ENCODE measurements around the gene CCDC127.
A peak's percentile ranks its signal among the peaks of the same experiment; 100 is the strongest.
"Not testable (repeated sequence)": the region's sequence is repeated elsewhere in the genome, so short reads cannot be mapped to it uniquely, and the experiment has no call there.

The CCDC127 gene

DNA sequence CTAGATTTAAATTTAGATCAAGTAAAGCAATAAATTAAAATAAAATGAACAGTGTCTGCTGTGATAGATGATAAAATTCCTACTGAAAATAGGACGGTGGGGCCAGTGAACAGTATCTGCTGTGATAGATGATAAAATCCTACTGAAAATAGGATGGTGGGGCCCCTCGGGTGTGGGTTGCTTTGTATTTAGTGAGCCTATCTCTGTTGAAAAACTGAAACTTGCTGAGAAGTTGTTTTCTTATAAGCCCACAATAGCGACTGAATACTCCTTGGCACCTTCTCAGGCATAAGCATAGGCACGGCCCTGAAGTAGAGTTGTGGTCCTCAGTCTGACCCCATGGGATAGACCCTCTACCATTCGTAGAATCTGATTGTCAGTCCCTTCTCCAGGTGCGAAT is 5.8 kb upstream of the CCDC127 start:
- no peak for DNase-seq (ENCODE audit: extremely low read depth, insufficient read length)
- H3K36me3 ChIP-seq (ENCODE audit: control insufficient read depth, insufficient read depth, low read length) = peaks cover 17% of the 10 kb centered on the region
- no peaks in the 10 kb centered on the region for H3K27me3 ChIP-seq (replicated peaks; ENCODE audit: control insufficient read depth, insufficient read depth, low read length)
- no peak overlapping the region for H3K4me3 ChIP-seq (replicated peaks; ENCODE audit: low read depth, low read length)
- TF ChIP-seq, protein P1, sequence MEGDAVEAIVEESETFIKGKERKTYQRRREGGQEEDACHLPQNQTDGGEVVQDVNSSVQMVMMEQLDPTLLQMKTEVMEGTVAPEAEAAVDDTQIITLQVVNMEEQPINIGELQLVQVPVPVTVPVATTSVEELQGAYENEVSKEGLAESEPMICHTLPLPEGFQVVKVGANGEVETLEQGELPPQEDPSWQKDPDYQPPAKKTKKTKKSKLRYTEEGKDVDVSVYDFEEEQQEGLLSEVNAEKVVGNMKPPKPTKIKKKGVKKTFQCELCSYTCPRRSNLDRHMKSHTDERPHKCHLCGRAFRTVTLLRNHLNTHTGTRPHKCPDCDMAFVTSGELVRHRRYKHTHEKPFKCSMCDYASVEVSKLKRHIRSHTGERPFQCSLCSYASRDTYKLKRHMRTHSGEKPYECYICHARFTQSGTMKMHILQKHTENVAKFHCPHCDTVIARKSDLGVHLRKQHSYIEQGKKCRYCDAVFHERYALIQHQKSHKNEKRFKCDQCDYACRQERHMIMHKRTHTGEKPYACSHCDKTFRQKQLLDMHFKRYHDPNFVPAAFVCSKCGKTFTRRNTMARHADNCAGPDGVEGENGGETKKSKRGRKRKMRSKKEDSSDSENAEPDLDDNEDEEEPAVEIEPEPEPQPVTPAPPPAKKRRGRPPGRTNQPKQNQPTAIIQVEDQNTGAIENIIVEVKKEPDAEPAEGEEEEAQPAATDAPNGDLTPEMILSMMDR (IDR thresholded peaks at IDR 0.05; ENCODE audit: insufficient read depth, low read length, poor library complexity, severe bottlenecking) = no peak

DNA sequence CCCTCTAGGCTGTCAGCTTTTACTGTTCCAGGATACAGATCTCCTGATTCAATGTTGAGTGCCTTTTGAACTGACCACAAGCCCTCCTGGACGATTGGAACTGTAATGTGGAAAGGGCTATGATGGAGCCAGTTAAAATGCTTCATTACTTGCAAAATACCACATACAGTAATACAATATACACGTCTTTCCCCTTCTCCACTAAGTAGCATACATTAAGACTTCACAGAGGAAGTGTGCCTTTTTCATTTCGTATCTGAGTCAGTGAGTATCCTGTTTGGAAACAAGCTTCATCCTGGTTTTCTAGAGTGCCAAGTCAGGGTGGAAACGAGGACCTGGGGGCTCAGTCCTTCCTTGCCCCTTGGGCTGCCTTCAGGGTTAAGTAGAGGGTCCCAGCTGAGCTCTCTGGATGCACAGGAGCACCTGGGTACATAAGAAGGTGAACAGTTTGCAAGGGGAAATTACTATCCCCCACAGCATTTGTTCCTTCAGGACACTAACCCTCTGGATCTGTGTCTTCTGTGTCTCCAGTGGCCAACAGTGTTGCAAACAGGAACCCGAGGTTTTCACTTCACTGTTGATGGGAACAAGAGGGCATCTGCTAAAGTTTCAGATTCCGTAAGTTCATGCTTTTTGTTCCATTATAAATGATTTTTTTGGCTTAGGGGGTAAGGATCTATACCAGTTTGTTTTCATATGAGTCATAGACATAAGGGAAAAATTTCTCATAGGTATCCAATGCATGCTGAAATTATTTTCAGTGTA is 5.2 kb upstream of the CCDC127 start:
- not testable (repeated sequence) for H3K4me3 ChIP-seq (replicated peaks; ENCODE audit: low read depth, low read length); H3K27me3 ChIP-seq (replicated peaks; ENCODE audit: control insufficient read depth, insufficient read depth, low read length); DNase-seq (ENCODE audit: extremely low read depth, insufficient read length)
- H3K36me3 ChIP-seq (ENCODE audit: control insufficient read depth, insufficient read depth, low read length) = peaks cover 17% of the 10 kb centered on the region

DNA sequence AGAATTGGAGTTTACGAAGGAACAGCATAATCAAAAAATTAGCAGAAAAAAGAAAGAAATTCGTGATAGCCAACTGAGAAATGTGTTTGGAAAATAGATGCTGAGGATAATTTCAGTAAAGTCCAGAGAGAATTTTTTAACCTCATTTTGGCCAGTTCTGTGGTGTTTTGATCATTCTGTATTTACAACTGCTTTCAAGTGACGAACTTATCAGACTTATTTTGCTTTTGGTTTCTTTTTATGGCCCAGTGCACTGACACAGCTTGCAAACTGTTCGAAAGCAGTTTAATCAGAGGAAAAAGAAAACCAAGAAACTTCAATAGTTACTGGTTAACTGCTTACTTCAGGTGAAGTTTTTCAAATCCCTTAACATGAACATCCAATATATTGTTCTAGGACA is 2.0 kb upstream of the CCDC127 start:
- Histone ChIP-seq H3K36me3 (ENCODE audit: control insufficient read depth, insufficient read depth, low read length) (peaks cover 4% of the 10 kb centered on the region), H3K4me3 (replicated peaks; ENCODE audit: low read depth, low read length) (peak overlapping the region; percentile 92)
- no peak for DNase-seq (ENCODE audit: extremely low read depth, insufficient read length)

DNA sequence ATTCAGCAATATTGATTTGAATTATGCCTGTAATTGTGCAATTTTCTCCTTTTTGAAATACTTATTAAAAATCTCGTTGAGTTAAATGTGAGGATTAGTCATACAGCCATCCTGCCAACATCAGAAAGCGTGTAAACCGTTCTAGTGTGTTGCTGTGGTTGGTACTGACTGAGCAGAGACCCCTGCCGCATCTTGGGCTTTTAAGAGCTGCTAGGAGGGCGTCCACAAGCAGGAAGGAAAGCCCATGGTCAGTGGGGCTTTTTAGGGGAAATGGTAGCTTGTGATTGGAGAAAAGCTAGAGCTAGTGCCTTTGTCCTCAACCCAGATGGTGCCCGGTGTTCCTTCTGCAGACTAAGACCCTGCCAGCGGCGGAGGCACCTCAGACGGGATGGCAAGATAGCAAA is 1.5 kb upstream of the CCDC127 start:
- peak overlapping the region; percentile 92 for H3K4me3 ChIP-seq (replicated peaks; ENCODE audit: low read depth, low read length)
- TF ChIP-seq, protein P1 (IDR thresholded peaks at IDR 0.05; ENCODE audit: insufficient read depth, low read length, poor library complexity, severe bottlenecking) = no peak

More for the DNA sequence above, 2.0 kb upstream of the CCDC127 start:
- no peaks in the 10 kb centered on the region for H3K27me3 ChIP-seq (replicated peaks; ENCODE audit: control insufficient read depth, insufficient read depth, low read length)
- TF ChIP-seq, protein P1 (IDR thresholded peaks at IDR 0.05; ENCODE audit: insufficient read depth, low read length, poor library complexity, severe bottlenecking) = no peak

DNA sequence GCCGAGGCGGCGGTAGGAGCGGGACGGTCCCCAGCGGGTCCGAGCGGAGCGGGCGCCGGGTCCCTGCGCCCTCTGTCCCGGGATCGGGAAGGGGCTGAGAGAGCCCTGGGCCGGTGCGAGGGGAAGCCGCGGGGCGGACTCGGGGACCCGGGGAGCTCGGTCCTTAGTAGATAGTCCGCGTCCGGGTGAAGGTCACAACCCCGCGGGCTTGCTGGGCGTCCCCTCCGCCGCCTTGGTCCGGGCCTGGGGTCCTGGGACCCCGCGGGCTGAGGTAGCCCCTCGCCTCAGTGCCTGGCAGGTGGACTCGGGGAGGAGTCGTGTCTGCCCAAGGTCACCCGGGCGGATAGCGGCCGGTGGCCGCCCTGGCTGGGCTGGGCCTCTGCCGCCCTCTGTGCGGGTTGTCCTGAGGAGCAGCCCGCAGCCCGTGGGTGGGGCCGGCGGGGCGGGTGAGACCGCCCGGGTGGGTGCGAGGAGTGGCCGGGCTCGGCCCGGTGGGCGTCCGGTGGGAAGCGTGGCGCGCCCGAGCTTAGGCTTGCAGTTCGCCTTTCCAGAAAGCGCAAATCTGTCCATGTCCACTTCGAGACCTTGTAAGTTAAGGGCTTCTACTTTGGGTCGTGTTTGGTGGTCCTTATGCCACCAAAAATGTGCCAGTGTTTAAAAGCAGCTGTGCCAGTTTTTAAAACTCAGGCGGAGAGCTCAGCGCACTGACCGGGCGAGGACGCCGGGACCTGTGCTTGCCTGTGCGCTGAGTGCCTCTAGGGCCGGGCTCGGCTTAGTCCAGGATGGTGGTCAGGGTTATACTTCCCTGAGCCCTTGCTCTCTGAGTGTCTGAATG is 721 bp upstream of the CCDC127 start:
- DNase-seq (ENCODE audit: extremely low read depth, insufficient read length) = peak; percentile 56
- H3K4me3 ChIP-seq (replicated peaks; ENCODE audit: low read depth, low read length) = peak overlapping the region; percentile 92
- H3K27me3 ChIP-seq (replicated peaks; ENCODE audit: control insufficient read depth, insufficient read depth, low read length) = no peaks in the 10 kb centered on the region
- TF ChIP-seq, protein P1 (IDR thresholded peaks at IDR 0.05; ENCODE audit: insufficient read depth, low read length, poor library complexity, severe bottlenecking) = no peak
- H3K36me3 ChIP-seq (ENCODE audit: control insufficient read depth, insufficient read depth, low read length) = no peaks in the 10 kb centered on the region

More for the DNA sequence above, 1.5 kb upstream of the CCDC127 start:
- no peak for DNase-seq (ENCODE audit: extremely low read depth, insufficient read length)
- H3K27me3 ChIP-seq (replicated peaks; ENCODE audit: control insufficient read depth, insufficient read depth, low read length) = no peaks in the 10 kb centered on the region
- H3K36me3 ChIP-seq (ENCODE audit: control insufficient read depth, insufficient read depth, low read length) = peaks cover 2% of the 10 kb centered on the region

DNA sequence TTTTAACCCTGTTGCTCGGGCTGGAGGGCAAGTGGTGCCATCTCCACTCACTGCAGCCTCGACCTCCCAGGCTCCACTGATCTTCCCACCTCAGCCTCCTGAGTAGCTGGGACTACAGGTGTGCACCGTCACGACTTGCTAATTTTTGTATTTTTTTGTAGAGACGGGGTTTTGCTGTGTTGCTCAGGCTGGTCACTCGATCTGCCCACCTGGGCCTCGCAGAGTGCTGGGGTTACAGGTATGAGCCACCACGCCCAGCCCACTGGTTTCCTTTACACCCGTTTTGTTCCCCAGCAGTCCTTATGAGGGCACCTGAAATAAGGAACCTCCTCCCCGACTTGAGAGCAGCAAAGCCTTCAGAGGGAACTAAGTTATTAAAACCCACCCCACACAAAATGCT is 1.9 kb downstream of the CCDC127 start:
- H3K27me3 ChIP-seq (replicated peaks; ENCODE audit: control insufficient read depth, insufficient read depth, low read length); H3K4me3 ChIP-seq (replicated peaks; ENCODE audit: low read depth, low read length); H3K36me3 ChIP-seq (ENCODE audit: control insufficient read depth, insufficient read depth, low read length); DNase-seq (ENCODE audit: extremely low read depth, insufficient read length): not testable (repeated sequence)

DNA sequence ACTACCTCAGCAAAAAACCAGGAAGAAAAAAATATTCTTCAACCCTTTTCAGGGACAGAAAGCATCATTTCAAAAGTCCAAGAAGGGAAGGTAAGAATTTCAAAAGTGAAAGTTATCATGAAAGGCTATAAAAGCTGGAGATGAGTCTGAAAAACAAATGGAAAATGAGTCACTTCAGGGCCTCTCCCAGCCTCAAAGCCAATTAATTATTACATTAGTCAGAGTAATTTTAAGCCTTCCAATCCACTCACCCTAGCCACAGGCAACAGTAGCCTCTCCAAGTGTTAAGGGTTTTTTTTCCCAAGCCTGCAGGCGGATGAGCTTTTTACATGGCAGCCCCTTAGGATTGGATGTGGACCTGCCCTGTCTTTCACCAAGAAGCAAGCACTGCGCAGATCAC is 2.7 kb downstream of the CCDC127 start:
- not testable (repeated sequence) for H3K36me3 ChIP-seq (ENCODE audit: control insufficient read depth, insufficient read depth, low read length); DNase-seq (ENCODE audit: extremely low read depth, insufficient read length); H3K27me3 ChIP-seq (replicated peaks; ENCODE audit: control insufficient read depth, insufficient read depth, low read length); H3K4me3 ChIP-seq (replicated peaks; ENCODE audit: low read depth, low read length)

Data from GM06990 (cell line).